Putamen (tissue), 1 donor: Measurements from ENCODE around the gene LRRC3C.
"Not testable (repeated sequence)": the region's sequence is repeated elsewhere in the genome, so short reads cannot be mapped to it uniquely, and the experiment has no call there.

ENCODE experiments used
- DNase-seq: peaks from one replicate; pipeline ENCODE4 v3.0.0-alpha.2; 2016; ENCODE audit warnings: low spot score

Gene LRRC3C

GRCh38 chr17:39946551-39947330 is 19.2 kb downstream of the LRRC3C start:
- DNase-seq, result no peak

DNA sequence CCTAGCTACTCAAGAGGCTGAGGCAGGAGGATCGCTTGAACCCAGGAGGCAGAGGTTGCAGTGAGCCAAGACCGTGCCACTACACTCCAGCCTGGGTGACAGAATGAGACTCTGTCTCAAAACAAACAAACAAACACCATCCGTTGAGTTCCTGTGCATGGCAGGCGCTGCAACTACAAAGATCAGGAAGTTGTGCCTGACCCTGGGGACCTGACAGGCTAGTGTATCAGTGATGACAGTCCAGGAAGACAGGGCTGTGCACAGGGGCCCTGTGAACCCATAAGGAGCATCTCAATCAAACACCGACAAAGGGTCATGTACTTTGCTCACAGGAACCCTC is 20.9 kb downstream of the LRRC3C start:
- not testable (repeated sequence) for DNase-seq

DNA sequence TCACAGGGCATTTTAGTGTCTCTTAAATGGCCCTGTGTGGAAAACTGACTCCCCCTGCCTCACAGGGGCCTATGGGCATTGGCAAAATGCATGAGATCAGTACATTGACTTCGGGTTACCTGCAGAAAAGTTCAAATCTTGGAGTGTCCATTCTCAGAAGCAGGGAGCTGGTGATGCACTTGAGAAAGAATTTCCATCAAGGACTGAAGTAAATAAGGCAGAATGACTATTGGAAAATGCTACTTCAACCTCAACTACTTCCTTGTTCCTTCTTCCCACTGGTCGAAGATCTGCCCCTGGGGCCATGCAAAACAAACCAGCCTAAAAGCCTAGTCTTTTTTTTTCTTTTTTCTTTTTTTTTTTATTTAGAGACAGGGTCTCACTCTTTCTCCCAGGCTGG is 21.5 kb downstream of the LRRC3C start:
- DNase-seq, result no peak

GRCh38 chr17:39950871-39951348 is 23.4 kb downstream of the LRRC3C start:
- no peak for DNase-seq

GRCh38 chr17:39951924-39952679 is 24.6 kb downstream of the LRRC3C start:
- no peak for DNase-seq

- DNase-seq, result peak; percentile 94
Observed at GRCh38 chr17:39952680-39953470, 25.3 kb downstream of the LRRC3C start.

- DNase-seq, result no peak
Observed at GRCh38 chr17:39953471-39953888, 25.9 kb downstream of the LRRC3C start.

DNA sequence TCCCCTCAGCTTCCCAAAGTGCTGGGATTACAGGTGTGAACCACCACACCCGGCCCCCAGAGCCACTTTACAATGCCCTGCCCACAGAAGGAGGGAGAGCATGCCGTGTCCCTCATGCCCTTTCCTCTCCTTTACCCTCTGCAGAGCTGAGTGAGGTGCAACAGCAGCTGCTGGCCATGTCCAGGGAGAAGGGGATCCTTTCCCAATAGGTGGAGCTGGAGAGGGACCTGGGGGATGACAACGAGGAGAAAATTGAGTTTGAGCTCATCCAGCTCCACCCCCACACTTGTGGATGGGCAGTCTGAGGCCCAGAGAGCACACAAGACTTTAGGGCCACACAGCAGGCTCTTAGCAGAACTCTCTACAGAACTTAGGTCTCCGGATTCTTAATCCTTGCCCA is 27.3 kb downstream of the LRRC3C start:
- no peak for DNase-seq

- DNase-seq, result no peak
Observed at GRCh38 chr17:39955726-39956225, 28.2 kb downstream of the LRRC3C start.

DNA sequence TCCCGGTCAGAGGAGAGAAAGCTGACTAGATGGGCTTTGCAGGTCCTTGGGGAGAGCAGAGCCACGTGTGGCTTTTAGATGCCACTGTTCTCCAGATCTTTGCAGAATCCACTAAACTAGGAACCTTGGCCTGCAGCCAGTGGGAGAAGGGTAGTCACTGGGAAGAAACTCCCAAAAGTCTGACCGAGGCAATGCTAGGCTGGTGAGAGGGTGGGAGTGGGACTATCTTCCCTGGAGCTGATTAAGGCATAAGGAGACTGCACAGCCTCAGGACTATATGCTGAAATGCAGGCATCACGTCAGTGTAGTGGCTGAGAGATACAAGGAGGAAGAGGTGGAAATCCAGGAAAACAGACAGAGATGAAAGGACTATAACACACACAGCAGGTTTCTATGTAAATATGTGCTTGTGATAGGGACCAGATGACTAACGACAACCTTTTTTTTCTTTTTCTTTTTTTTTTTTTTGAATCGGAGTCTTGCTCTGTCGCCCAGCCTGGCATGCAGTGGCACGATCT is 33.1 kb downstream of the LRRC3C start:
- DNase-seq, result no peak

DNA sequence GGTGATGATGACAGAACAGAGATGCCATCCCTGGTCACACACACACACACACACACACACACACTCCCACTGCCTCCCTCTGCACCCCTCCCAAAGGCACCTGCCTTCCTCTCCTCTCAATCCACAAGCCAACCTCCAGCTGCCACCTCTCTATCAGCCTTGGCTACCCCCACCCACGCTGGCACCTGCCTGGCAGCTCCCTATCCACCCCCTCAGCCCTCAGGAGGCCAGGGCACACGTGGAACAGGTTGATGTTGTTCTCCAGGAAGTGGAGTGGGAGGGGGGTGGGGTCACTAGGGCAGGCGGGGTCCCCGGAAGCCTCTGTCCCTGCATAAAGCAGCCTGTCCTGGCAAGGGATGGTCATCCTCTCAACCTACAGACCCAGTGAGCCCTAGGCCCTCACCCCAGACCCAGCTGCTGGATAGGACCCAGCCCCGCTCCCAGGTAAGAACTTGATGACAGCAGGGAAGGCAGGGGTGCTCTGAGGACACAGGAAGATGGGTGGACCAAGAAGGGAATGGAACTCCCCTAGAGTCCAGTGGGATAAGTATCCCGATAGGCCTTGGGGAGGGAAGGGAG is 35.2 kb downstream of the LRRC3C start, which contains the start of gene GSDMA:
GSDMA (plus strand) TSS at position 363 of the 579 bp plus-strand sequence. CDS start 2,684 bp downstream, outside the sequence.
- DNase-seq, result no peak

GRCh38 chr17:39963829-39964228 is 36.3 kb downstream of the LRRC3C start:
- DNase-seq, result no peak

DNA sequence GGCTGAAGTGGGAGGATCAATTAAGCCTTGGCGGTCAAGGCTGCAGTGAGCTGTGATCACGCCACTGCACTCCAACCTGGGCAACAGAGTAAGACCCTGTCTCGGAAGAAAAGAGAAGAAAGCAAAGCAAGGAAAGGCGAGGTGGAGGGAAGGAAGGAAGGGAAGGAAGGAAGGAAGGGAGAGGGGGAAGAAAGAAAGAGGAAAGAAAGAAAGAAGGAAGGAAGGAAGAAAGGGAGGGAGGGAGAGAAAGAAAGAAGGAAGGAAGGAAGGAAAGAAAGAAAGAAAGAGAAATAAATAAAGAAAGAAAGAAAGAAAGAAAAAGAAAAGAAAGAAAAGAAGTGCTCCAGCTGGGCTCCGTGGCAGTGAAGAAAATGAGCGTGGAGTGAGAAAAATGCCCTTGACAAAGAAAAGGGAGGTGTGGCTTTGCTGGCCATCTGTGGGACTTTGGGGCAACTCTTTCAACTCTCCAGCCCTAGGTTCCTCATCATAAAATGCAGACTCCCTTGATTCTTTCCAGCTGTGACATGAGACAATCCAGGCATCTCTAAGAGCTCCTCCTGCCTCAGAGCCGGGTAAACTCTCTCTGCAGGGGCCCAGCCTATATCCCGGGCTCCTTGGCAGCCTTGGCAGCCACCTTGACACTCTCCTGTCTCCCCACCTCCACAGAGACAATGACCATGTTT is 37.6 kb downstream of the LRRC3C start:
- DNase-seq, result no peak

DNA sequence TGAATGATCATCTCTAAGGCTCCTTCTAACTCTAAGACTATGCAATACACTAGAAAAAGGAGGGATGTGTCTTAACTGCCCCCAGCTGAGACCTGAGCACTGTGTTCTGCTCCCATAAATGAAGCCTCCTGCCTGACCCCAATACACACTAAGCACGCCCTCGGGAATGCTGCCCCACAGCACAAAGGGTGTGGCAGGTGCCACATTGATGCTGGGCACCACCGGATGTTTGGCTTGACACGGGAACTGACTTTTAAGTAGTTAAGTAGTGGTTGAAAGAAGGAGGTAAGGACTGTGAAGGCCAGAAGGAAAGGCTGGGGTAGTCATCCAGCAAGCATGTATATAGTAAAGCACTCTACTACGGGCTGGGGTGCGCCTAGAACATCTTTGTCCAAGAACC is 39.2 kb downstream of the LRRC3C start:
- no peak for DNase-seq

DNA sequence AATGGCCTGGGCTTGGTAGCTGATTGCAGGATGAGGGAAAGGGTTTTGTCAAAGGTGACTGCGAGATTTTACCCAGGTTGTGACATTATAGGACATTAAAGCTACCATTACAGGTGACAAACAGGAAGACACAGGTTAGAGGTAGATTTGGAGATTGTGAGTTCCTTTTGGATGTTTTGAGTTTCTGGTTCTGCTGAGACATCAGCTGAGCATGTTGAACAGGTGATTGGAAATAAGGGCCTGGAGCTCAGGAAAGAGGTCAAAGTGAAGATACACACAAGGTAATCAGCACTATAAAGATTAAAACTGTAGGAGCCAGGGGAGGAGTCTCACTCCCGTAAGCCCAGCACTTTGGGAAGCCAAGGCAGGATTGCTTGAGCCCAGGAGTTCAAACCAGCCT is 41.2 kb downstream of the LRRC3C start:
- DNase-seq, result no peak

GRCh38 chr17:39969375-39969774 is 41.8 kb downstream of the LRRC3C start:
- DNase-seq, result no peak

DNA sequence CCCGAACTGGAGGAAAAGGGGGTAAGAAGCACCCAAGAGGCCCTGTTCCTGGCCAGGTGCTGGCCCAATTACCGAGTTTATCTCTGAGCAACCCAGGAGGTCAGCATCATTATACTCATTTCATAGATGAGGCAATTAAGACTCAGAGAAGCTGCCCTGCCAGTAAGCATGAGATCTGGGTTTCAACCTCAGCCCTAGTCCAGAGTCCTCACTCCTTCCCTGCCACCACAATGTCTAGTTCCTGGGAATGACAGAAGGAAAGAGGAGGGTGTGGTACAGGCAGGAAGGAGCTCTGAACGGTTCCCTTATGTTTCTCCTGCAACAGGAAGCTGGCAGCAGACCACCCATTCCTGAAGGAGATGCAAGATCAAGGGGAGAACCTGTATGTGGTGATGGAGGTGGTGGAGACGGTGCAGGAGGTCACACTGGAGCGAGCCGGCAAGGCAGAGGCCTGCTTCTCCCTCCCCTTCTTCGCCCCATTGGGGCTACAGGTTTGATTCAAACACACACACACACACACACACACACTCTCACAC is 42.7 kb downstream of the LRRC3C start:
- no peak for DNase-seq

GRCh38 chr17:39971076-39971603 is 43.6 kb downstream of the LRRC3C start:
- DNase-seq, result no peak

GRCh38 chr17:39972271-39972670 is 44.7 kb downstream of the LRRC3C start:
- DNase-seq, result no peak

DNA sequence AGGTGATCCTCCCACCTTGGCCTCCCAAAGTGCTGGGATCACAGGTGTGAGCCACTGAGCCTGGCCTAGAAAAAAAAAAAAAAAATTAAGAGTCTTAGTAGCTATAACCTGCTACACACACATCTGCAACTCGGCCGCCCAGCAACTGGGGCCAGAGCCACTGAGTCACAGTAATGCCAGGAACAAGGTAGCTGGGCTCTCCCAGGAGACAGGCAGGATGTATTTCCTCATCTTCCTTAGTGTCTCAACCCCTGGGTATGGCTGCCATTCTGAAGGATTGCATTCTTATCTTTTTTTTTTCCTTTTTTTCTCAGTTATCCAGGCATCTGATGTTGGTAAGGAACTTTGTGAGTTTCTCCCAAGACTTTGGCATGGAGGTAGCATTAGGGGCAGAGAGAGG is 46.0 kb downstream of the LRRC3C start:
- DNase-seq, result no peak

DNA sequence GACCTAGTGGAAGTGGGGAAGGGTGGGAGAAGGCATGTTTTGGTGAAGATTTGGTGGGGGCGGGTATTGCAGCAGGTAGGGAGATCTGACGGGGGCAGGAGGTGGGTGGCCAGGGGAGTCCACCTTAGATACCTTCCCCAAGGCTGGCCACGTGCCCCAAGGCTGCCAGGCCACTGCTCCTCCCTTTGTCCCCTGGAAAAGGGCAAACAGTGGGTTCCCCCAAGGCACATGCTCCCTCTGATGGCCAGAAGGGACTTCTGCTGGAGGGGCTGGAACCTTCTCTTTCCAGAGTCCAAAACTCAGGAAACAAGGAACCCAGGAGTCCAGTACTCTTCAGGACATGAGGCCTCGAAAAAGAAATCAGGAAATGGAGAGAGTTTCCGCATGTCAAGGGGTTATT is 46.9 kb downstream of the LRRC3C start:
- no peak for DNase-seq
